HepG2 (cell line): ENCODE data around the gene RAB3D. TPM values are rescaled to one million over a fixed set of nuclear protein-coding genes. Genes with fewer than 3 reads are reported as not detected.

Experiments
- CCDC6 ChIP-seq: sonication (generic); formaldehyde crosslinking; IDR thresholded peaks from 2 replicates; pipeline ENCODE4 v1.8.1; 2022; ENCODE audit warnings: mild to moderate bottlenecking, missing genetic modification reagents, moderate library complexity
- HDAC1 ChIP-seq: sonication (generic); formaldehyde crosslinking; IDR thresholded peaks from 2 replicates; pipeline ENCODE4 v1.5.1; 2020; ENCODE audit warnings: mild to moderate bottlenecking, missing genetic modification reagents
- PAXIP1 ChIP-seq: sonication (generic); formaldehyde crosslinking; conservative IDR thresholded peaks from 2 replicates; pipeline ENCODE4 v1.4.0; 2020; ENCODE audit warnings: mild to moderate bottlenecking, missing genetic modification reagents, moderate library complexity
- ZBTB4 ChIP-seq: sonication (generic); formaldehyde crosslinking; IDR thresholded peaks from 2 replicates; pipeline ENCODE4 v1.4.0; 2020; ENCODE audit warnings: missing genetic modification reagents, mild to moderate bottlenecking, borderline replicate concordance
- ZBTB40 ChIP-seq, 2 experiments: fragments of 450-650 bp in 1 of 2; sonication (generic) in 1 of 2; formaldehyde crosslinking in 1 of 2; IDR thresholded peaks; 2 replicates each; pipeline versions ENCODE4 v1.6.1 to v1.8.0; 2016 to 2022; ENCODE audit warnings: antibody characterized with exemption in 1 of 2, mild to moderate bottlenecking in 1 of 2, missing genetic modification reagents in 1 of 2
- ZBTB42 ChIP-seq: sonication (generic); formaldehyde crosslinking; IDR thresholded peaks from 2 replicates; pipeline ENCODE4 v1.5.0; 2020; ENCODE audit warnings: mild to moderate bottlenecking, missing genetic modification reagents
- ZMYM3 ChIP-seq: sonication (generic); formaldehyde crosslinking; IDR thresholded peaks from 2 replicates; pipeline ENCODE4 v1.5.1; 2020; ENCODE audit warnings: mild to moderate bottlenecking, missing genetic modification reagents
- ZNF121 ChIP-seq: sonication (generic); formaldehyde crosslinking; IDR thresholded peaks from 2 replicates; pipeline ENCODE4 v1.5.0; 2020; ENCODE audit warnings: mild to moderate bottlenecking, missing genetic modification reagents
- polyA plus RNA-seq, 8 experiments: library from polyadenylated mRNA; depleted of rRNA in 3 of 8; stranded (reverse) in 7 of 8; unstranded in 1 of 8; fragments of >200 nt; fragmentation: Illumina TruSeq in 4 of 8; extraction: Trizol in 4 of 8; gene quantifications; 2 replicates each; pipeline versions ENCODE4 v1.2.1 to v1.2.3, GENCODE V29; 2011 to 2016; ENCODE audit warnings: low read depth in 4 of 8, missing spikeins in 1 of 8, mixed read lengths in 1 of 8; ENCODE audit not compliant: insufficient read depth in 1 of 8
- total RNA-seq, 5 experiments: library from RNA; depleted of rRNA; stranded (reverse); fragments of >200 nt; fragmentation: Illumina TruSeq; extraction: Trizol; gene quantifications; 2 replicates each; pipeline ENCODE4 v1.2.3, GENCODE V29; 2016; ENCODE audit warnings: low read depth in 1 of 5
- TF ChIP-seq, protein P1 (sequence below): sonication (generic); formaldehyde crosslinking; IDR thresholded peaks from 2 replicates; pipeline ENCODE4 v1.5.1; 2020; ENCODE audit warnings: mild to moderate bottlenecking, missing genetic modification reagents, borderline replicate concordance

Gene RAB3D
- total and polyA plus RNA-seq, 2 of the 13 experiments (the other 11 are each of a cell fraction or from before 2014, with no cell fraction given), result 2.0 to 16.1 TPM

DNA sequence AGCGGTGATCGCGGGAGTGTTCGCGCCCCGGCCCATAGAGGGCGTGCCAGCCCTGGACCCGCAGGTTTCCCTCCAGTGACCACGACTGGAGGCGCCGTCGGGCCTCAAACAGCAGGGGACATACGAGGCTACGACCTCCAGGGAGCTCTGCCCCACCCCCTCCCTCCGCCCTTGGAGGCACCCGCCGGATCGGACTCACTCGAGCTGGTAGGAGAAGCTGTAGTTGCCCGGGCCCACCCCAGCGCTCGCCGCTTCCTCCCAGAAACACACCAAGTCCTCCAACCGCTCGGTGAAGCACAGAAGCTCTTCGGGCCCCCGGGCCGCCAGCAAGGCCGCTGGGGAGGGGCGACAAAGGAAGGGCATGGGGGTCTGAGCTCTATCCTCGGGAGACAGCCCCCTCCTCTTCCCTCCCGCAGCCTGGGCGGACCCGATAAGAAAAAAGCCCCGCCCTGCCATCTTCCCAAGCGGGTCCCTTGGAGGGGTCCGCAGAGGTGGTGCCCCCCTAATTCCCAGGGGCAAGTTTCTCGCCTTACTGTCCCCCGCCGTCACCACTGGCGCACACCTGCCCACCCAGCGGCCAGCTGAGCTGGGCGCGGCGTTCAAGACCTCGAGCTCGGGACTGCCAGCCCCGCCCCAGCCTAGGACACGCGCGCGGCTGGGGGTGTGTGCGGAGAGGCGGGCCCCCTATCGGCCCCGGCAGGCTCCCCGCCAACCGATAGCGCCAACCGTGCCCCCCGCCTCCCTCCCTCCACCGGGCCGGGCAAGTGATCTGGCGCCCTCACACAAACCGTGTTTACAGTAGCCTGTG is 43.6 kb upstream of the RAB3D start (continued):
- no peak; the same call in 1 of the 2 replicates for TF ChIP-seq ZBTB4 (CRISPR knock-in tag)
- TF ChIP-seq ZBTB40 (IDR thresholded peaks at IDR 0.05), result no peak
- TF ChIP-seq ZBTB40 (CRISPR knock-in tag; IDR thresholded peaks at IDR 0.05), result no peak; the same call in 1 of the 2 replicates
- TF ChIP-seq, protein P1, sequence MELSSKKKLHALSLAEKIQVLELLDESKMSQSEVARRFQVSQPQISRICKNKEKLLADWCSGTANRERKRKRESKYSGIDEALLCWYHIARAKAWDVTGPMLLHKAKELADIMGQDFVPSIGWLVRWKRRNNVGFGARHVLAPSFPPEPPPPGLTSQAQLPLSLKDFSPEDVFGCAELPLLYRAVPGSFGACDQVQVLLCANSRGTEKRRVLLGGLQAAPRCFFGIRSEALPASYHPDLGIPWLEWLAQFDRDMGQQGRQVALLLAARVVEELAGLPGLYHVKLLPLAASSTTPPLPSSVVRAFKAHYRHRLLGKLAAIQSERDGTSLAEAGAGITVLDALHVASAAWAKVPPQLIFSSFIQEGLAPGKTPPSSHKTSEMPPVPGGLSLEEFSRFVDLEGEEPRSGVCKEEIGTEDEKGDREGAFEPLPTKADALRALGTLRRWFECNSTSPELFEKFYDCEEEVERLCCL (CRISPR knock-in tag), result no peak
- TF ChIP-seq PAXIP1 (CRISPR knock-in tag), result no peak
- peak; percentile 40; the same call in 1 of the 2 replicates for TF ChIP-seq HDAC1 (CRISPR knock-in tag)
- TF ChIP-seq CCDC6 (CRISPR knock-in tag), result no peak
- peak; percentile 56 for TF ChIP-seq ZMYM3 (CRISPR knock-in tag)
- no peak for TF ChIP-seq ZNF121 (CRISPR knock-in tag)
- 0 out of 2 replicates have a peak, but pooled peaks have one; percentile 22 for TF ChIP-seq ZBTB42 (CRISPR knock-in tag)
